ENCODE results near the gene WSB1.

WSB1 gene

GRCh38 chr17:27264068-27264812, 29.7 kb upstream of the WSB1 start:
- Histone ChIP-seq H3K36me3 (ENCODE audit: control insufficient read depth, insufficient read depth, low read length) (no peaks in the 10 kb centered on the region), H3K27me3 (replicated peaks; ENCODE audit: control insufficient read depth, insufficient read depth, low read length) (no peaks in the 10 kb centered on the region), H3K4me3 (replicated peaks; ENCODE audit: low read depth, low read length) (no peak overlapping the region)
- no peak for TF ChIP-seq CTCF (IDR thresholded peaks at IDR 0.05; ENCODE audit: insufficient read depth, low read length, poor library complexity, severe bottlenecking)
- no peak for DNase-seq (ENCODE audit: extremely low read depth, insufficient read length)

- no peak for DNase-seq (ENCODE audit: extremely low read depth, insufficient read length)
- Histone ChIP-seq H3K4me3 (replicated peaks; ENCODE audit: low read depth, low read length) (no peak overlapping the region), H3K27me3 (replicated peaks; ENCODE audit: control insufficient read depth, insufficient read depth, low read length) (no peaks in the 10 kb centered on the region), H3K36me3 (ENCODE audit: control insufficient read depth, insufficient read depth, low read length) (no peaks in the 10 kb centered on the region)
- TF ChIP-seq CTCF (IDR thresholded peaks at IDR 0.05; ENCODE audit: insufficient read depth, low read length, poor library complexity, severe bottlenecking) = no peak
These were observed 28.6 kb upstream of the WSB1 start for GRCh38 chr17:27265333-27265732.

GRCh38 chr17:27266228-27266627, 27.7 kb upstream of the WSB1 start:
- no peak overlapping the region for H3K4me3 ChIP-seq (replicated peaks; ENCODE audit: low read depth, low read length)
- TF ChIP-seq CTCF (IDR thresholded peaks at IDR 0.05; ENCODE audit: insufficient read depth, low read length, poor library complexity, severe bottlenecking) = no peak
- no peak for DNase-seq (ENCODE audit: extremely low read depth, insufficient read length)
- no peaks in the 10 kb centered on the region for H3K36me3 ChIP-seq (ENCODE audit: control insufficient read depth, insufficient read depth, low read length)
- no peaks in the 10 kb centered on the region for H3K27me3 ChIP-seq (replicated peaks; ENCODE audit: control insufficient read depth, insufficient read depth, low read length)

- DNase-seq (ENCODE audit: extremely low read depth, insufficient read length) = no peak
- no peaks in the 10 kb centered on the region for H3K27me3 ChIP-seq (replicated peaks; ENCODE audit: control insufficient read depth, insufficient read depth, low read length)
- H3K4me3 ChIP-seq (replicated peaks; ENCODE audit: low read depth, low read length) = no peak overlapping the region
- TF ChIP-seq CTCF (IDR thresholded peaks at IDR 0.05; ENCODE audit: insufficient read depth, low read length, poor library complexity, severe bottlenecking) = no peak
- no peaks in the 10 kb centered on the region for H3K36me3 ChIP-seq (ENCODE audit: control insufficient read depth, insufficient read depth, low read length)
These were observed 25.4 kb upstream of the WSB1 start for GRCh38 chr17:27268394-27269085.

GRCh38 chr17:27269201-27269600, 24.7 kb upstream of the WSB1 start:
- no peak for DNase-seq (ENCODE audit: extremely low read depth, insufficient read length)
- Histone ChIP-seq H3K4me3 (replicated peaks; ENCODE audit: low read depth, low read length) (no peak overlapping the region), H3K36me3 (ENCODE audit: control insufficient read depth, insufficient read depth, low read length) (no peaks in the 10 kb centered on the region), H3K27me3 (replicated peaks; ENCODE audit: control insufficient read depth, insufficient read depth, low read length) (no peaks in the 10 kb centered on the region)
- TF ChIP-seq CTCF (IDR thresholded peaks at IDR 0.05; ENCODE audit: insufficient read depth, low read length, poor library complexity, severe bottlenecking) = no peak

Data from GM06990 (cell line).